KOPT-K1 (cell line): Measurements from ENCODE around the gene SMURF2.

ENCODE experiments used
- H3K27ac ChIP-seq: fragments of 200-600 bp; sonication (generic); 2 replicates; pipeline ENCODE4 v1.5.1; 2016; ENCODE audit warnings: antibody characterized with exemption, mild to moderate bottlenecking, low read depth, low read length; ENCODE audit not compliant: poor library complexity, severe bottlenecking
- H3K36me3 ChIP-seq: fragments of 200-600 bp; sonication (generic); 2 replicates; pipeline ENCODE4 v1.5.1; 2017; ENCODE audit warnings: antibody characterized with exemption, mild to moderate bottlenecking, low read length, moderate library complexity; ENCODE audit not compliant: insufficient read depth
- H3K9me3 ChIP-seq: fragments of 200-600 bp; sonication (generic); 2 replicates; pipeline ENCODE4 v1.5.1; 2017; ENCODE audit warnings: antibody characterized with exemption, low read length, mild to moderate bottlenecking; ENCODE audit not compliant: insufficient read depth, poor library complexity, severe bottlenecking

SMURF2 gene

DNA sequence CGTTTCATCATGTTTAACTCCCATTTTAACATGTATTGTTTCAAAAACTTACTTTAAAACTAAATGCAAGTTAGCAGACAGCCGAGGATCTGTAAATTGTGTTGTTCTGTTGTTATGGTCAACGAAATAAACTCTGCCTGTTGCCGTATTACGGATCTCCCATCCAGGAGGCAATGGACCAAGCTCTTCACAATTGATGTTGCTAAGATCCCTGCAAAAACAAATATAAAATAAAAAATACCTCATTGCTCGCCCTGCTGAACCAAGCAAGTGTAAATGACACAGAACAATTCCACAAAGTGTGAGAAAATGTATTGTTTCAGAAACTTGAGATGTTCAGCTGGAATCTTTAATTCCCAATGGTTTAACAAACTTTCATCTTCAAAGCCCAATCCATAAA is 90.4 kb downstream of the SMURF2 start:
- peaks cover 74% of the 10 kb centered on the region for H3K36me3 ChIP-seq
- H3K27ac ChIP-seq, result no peak overlapping the region
- H3K9me3 ChIP-seq, result no peaks in the 10 kb centered on the region

DNA sequence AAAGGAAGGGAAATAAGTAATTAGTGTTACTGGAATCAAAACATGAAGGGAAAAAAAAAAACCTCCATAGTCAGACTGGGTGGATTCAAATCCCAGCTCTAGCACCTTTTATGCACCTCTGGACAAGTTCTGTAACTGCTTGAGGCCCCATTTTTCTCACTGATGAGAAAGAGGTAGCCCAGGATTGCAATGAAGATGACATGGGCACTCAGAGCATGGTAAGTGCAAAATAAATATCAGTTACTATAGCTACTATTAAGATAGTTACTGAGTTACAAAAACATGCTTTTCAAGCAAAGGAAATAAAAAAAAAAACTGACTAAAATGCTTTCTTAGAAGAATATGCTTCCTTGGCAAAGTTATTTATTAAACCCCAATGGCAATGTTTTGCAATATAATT is 96.5 kb downstream of the SMURF2 start:
- Histone ChIP-seq H3K27ac (no peak overlapping the region), H3K9me3 (no peaks in the 10 kb centered on the region), H3K36me3 (peaks cover 88% of the 10 kb centered on the region)

DNA sequence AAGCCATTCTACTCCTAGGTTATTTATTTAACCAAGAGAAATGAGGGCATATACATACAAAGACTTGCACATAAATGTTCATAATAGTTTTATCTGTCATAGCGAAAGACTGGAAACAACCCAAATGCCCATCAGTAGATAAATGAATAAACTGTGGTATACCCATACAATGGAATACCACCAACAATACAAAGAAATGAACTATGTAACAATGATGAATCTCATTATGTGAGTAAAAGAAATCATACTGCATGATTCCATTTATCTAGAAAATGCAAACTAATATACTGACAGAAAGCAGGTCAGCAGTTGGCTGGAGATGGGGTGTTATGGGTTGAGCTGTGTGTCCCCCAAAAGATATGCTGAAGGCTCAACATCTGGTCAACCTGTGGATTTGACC is 98.0 kb downstream of the SMURF2 start:
- no peak overlapping the region for H3K27ac ChIP-seq
- H3K36me3 ChIP-seq, result peaks cover 89% of the 10 kb centered on the region
- no peaks in the 10 kb centered on the region for H3K9me3 ChIP-seq

DNA sequence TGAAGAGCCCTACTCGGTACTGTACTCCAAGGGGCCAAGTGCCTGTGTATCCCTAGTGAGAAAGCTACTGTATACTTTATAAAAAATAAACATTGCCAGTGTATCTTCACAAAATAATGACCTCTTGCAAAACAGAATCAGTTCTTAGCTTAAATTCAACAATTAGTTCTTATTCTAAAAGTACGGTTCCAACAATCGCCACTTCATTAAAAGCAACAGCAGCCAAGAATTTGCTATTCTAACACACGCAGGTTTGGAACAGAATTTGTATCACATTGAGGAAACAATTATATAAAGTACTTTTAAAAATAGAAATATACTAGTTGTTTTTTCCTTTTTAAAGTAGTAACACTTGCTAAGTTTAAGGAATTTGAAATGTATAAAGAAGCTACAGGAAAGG is 106.8 kb downstream of the SMURF2 start:
- Histone ChIP-seq H3K36me3 (peaks cover 99% of the 10 kb centered on the region), H3K27ac (no peak overlapping the region), H3K9me3 (no peaks in the 10 kb centered on the region)

DNA sequence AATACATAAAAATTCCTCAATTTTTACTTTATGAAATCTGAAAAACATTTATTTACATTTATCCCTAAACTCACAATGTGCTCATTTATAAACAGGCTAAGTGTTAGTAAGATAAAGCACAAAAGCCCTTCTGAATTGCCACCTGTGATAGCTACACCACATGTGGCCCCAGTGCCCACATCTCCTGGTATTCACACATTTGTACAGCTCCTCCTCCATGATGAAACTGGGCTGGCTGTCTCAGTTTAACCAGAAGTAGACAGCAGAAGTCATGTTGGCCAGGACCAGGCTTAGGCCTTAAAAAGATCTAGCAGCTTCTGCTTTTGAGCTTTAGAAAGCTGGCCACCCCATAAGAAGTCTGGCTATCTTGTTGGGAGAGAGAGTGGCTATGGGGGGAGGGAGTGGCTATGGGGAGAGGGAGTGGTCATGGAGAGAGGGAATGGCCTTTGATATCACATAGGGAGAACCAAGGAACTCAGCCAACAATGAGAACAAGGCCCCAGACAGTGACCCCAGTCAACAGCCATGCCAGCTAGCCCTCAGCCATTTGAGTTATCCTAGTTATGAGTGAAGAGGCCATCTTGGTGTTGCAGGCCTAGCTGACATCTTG is 108.0 kb downstream of the SMURF2 start:
- H3K9me3 ChIP-seq, result no peaks in the 10 kb centered on the region
- H3K27ac ChIP-seq, result no peak overlapping the region
- peaks cover 100% of the 10 kb centered on the region for H3K36me3 ChIP-seq

DNA sequence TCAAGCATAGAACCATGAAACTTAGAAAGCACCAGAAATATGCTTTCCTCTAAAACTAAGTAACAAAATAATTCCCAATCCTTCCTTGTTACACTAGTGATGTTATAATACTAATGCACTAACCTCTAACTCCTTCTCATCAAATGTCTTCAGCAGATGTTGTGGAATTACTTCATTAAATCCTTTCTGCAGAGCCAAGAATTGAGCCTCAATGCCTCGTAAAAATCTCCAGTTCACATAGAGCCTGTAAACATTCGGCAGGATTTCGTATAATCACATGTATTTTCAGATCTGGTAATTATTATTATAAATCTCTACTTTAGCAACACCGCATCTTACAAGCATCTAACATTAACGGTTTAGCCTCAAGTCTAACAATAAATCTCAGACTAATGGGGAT is 110.6 kb downstream of the SMURF2 start:
- H3K27ac ChIP-seq, result no peak overlapping the region
- no peaks in the 10 kb centered on the region for H3K9me3 ChIP-seq
- peaks cover 100% of the 10 kb centered on the region for H3K36me3 ChIP-seq

DNA sequence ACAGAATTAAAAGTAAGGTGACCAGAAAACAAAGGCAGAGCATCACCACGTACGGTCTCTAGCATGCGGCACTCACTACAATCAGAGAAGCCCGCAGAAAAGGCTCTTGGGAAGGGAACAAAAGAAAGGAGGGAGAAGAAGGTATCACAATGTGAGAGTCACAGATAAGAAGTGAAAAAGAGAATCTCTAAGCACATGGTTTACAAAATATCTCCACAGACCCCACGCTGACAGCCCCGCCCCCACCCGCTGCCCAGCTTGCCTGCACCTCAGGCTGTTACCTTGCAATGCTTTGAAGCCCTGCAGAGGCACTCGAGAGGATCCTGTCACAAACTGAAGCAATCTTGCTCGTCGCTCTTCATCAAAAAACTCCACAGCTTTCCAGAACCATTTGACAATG is 114.8 kb downstream of the SMURF2 start:
- H3K27ac ChIP-seq, result no peak overlapping the region
- peaks cover 97% of the 10 kb centered on the region for H3K36me3 ChIP-seq
- H3K9me3 ChIP-seq, result no peaks in the 10 kb centered on the region

DNA sequence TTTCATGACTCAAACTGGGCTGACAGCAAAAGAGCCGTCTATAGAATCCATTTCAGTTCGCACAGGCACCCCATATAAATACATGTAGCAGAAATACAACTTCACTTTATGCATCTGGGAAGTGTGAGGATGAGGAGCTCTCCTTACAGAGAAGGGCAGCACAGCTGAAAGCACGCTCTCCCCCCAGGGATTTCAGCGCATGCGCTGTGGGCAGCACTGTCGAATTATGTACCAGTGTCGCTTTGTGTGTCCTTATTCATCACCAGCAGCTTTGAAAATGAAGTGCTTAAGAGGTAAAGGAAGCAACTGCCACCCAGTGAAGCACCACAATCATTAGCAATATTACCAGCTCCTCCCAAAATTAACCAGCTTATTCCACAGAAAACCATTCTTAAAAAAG is 115.4 kb downstream of the SMURF2 start:
- Histone ChIP-seq H3K9me3 (no peaks in the 10 kb centered on the region), H3K36me3 (peaks cover 97% of the 10 kb centered on the region), H3K27ac (no peak overlapping the region)

DNA sequence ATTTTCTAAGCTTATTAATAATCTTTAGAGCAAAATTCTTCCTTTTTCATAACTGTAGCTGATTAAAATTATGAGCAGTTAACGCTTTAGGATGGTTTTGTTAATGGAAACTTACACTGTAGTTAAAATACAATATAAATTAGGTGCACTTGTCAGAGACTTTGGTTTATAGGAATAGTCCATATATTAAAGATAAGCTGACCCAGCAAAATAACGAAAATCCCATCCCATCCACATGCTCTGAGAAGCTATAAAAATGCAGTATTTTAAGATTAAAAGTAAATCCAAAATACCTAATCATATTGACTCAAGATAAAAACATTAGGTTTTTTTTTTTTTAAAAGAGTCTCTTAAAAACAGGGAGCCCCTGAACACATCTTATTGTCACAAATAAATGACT is 117.4 kb downstream of the SMURF2 start:
- Histone ChIP-seq H3K9me3 (no peaks in the 10 kb centered on the region), H3K36me3 (peaks cover 96% of the 10 kb centered on the region), H3K27ac (no peak overlapping the region)

DNA sequence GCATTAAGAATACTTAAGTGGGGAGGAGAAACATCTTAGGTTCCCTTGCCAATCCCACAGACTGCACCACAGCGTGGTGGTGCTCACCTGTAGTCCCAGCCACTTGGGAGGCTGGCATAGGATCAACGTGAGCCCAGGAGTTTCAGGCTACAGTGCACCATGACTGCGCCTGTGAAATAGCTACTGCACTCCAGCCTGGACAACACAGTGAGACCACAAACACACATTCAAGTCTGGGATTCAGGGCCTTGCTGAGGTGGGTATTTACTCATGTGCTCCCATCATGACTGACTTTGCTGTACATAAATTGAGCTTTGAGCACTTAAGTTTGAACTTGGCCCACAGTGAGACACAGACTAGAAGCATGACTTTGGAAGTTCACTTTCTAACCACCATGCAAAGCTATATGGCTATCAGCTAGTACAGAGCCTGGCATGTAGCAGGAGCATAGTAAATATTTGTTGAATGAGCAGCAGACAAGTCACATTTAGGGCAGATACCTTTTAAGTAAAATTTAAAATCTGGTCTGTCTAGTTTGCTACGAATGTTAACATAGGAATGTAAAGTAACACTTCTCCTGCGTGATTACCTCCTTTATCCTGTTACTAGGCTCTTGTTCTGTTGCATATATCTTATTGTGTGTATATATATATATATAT is 121.9 kb downstream of the SMURF2 start:
- no peak overlapping the region for H3K27ac ChIP-seq
- peaks cover 96% of the 10 kb centered on the region for H3K36me3 ChIP-seq
- no peaks in the 10 kb centered on the region for H3K9me3 ChIP-seq

DNA sequence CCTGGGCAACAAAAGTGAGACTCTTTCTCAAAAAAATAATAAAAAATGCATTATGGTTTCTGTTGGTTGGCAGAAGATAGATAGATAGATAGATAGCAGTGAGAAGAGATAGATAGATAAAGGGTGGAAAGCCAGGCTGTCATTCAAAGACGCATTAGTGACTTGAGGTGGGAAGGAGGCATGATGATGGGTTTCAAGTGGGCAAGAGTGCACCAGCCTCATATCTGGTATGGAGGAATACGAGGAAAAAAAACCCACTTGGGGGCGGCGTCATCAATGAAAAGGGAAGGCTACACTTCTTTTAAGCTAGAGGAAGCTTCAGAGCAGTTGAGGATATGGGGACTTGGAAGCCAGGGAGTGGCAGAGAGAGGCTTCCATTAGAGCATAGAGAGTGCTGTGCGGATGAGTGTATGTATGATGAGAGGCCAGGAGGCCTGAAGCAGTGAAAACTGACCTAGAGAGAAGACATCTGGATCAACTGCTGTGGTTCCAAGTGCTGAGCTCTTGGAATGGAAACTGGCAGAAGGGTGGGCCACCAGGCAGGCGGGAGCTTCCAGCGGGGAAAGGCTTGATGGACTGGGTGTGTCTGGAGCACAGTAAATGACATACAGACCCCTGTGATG is 123.5 kb downstream of the SMURF2 start:
- Histone ChIP-seq H3K36me3 (peaks cover 96% of the 10 kb centered on the region), H3K9me3 (no peaks in the 10 kb centered on the region), H3K27ac (no peak overlapping the region)

DNA sequence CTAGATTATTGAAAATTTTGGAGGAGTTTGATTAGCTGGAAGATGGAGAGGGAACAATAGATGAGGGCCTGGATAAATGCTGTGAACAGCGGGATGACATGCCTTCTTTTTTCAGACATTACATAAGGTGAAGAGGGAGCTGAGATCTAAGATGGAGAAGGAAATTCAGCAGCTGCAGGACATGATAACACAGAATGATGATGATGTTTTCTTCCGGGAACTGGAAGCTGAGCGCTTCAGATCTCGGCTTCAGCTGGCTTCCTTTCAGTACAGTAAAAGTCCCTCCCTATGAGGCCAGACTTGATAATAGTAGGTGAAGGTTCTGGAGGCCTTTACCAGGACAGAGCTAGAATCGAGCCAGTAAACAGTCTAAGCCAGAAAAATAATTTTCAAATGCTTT is 124.6 kb downstream of the SMURF2 start:
- Histone ChIP-seq H3K9me3 (no peaks in the 10 kb centered on the region), H3K36me3 (peaks cover 99% of the 10 kb centered on the region), H3K27ac (no peak overlapping the region)

DNA sequence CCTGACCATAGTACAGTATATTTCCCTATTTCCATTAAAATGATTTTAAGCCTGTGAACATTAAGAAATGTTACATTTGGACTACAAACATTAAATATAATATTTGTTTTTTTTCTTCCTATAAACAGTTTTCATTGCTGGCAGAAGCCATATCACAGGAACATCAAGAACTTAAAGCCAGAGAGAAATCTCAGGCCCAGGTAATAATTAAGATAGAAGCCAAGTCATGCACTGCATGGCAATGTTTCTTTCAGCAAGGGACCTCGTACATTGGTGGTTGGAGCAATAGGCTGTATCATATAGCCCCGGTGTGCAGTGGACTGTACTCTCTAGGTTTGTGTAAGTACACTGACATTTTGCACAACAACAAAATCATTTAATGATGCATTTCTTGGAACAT is 125.2 kb downstream of the SMURF2 start:
- H3K9me3 ChIP-seq, result no peaks in the 10 kb centered on the region
- no peak overlapping the region for H3K27ac ChIP-seq
- peaks cover 99% of the 10 kb centered on the region for H3K36me3 ChIP-seq

DNA sequence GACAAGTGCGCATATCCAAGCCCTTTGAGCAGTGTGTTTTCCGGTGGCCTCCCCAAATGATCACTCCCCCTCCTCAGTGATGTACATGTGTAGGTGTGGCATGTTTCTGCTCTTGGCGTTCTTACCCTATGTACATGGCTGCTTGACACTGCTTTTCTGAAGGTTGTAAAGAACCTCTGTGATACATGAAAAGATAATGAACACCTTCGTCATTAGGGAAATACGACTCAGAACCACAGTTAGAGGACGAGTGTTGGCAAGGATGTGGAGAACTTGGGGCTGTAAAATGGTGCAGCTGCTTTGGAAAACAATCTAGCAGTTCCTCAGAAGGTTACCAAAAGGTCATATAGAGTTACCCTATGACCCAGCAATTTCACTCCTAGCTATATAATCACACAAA is 126.8 kb downstream of the SMURF2 start:
- H3K36me3 ChIP-seq, result peaks cover 100% of the 10 kb centered on the region
- no peak overlapping the region for H3K27ac ChIP-seq

DNA sequence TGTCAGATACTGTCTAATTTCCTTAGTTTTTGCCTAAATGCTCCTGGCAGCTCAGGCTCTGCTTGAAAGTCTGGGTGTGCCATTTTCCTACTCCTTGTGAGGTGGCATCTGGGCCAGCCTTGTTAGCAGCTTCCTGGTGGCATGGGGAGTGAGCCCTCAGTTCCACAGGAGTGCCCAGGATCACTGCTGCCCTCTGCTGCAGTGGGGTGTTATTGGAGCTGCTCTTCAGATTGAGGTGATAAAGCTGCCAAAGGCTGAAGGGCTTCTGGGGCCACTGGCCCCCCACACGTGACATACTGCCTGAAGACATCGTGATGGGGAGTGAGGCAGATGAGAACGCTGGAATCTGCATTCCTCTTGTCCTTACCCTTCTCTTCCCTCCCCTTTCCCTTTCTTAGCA is 127.9 kb downstream of the SMURF2 start:
- peaks cover 100% of the 10 kb centered on the region for H3K36me3 ChIP-seq

More for the DNA sequence above, 126.8 kb downstream of the SMURF2 start:
- H3K9me3 ChIP-seq, result no peaks in the 10 kb centered on the region

DNA sequence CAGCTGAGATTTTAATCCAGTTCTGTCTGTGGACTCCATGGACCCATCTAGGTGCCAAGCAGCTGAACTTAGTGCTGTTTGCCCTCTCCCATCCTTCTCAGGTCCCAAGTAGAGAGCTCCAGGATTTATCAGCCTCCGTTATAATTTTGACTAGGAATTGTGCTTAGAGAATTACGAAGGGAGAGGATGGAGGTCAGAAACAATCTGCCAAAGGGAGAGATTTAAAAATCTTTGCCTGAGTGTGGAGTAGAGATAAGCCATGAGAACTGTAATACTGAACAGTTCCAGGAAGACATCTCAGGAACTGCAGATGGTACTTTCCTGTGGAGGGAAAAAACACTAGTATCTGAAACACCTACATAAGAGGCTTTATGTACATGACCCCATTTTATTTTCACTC is 128.3 kb downstream of the SMURF2 start:
- Histone ChIP-seq H3K9me3 (no peaks in the 10 kb centered on the region), H3K27ac (no peak overlapping the region), H3K36me3 (peaks cover 100% of the 10 kb centered on the region)

More for the DNA sequence above, 127.9 kb downstream of the SMURF2 start:
- Histone ChIP-seq H3K9me3 (no peaks in the 10 kb centered on the region), H3K27ac (no peak overlapping the region)
